Ramos (cell line): ENCODE results near the gene WNT7A.
"Not testable (repeated sequence)": the region's sequence is repeated elsewhere in the genome, so short reads cannot be mapped to it uniquely, and the experiment has no call there.

ENCODE experiments used
- in situ Hi-C: fragments of 300-500 bp; cut with MboI; formaldehyde crosslinking; loops from one replicate; pipeline ENCODE4 v1.14.3; 2022; ENCODE audit warnings: low sequenced_read_pairs; ENCODE audit not compliant: unreplicated experiment

Gene WNT7A

GRCh38 chr3:13868844-13869724 lies 10.8 kb downstream of the WNT7A start:
- in situ Hi-C loops: no loop called here

GRCh38 chr3:13867732-13868131 lies 12.1 kb downstream of the WNT7A start:
- in situ Hi-C loops: no loop called here

DNA sequence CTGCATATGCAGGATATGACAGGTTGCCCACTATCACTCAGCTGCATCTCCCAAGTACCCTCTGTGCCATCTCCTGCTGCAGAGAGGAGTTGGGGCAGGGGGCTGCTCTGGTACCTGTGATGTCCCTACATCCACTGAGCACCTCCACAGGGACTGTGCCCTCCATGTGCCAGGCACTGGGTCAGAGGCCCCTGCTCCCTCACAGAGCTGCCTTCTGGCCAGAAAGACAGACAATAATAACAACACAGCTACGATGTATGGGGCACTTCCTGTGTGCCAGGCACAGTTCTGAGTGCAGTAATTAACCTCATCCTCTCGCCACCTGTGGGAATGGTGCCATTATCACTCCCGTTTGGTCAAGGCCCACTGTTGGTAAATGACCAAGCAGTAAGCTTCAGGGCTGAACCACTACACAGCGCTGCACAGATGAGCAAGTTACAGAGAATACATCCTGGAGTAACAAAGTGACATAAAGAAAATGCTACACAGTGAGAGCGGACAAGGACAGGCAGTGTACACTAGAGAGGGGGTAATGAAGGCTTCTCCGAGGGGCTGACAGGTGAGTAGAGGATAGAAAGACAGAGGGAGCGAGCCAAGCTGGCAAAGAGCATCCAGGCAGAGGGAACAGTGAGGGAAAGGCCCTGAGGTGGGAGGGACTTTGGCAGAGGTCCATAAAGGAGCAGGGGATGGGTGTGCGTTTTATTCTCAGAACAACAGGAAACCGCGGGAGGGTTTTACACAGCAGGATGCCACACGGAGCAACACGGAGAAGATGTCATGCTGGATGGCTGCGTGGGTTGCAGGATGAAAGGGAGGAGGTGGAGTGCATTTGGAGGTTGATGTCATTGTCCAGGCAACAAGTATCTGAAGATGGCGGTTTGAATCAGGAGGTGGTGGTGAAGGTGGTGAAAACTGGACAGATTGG lies 13.6 kb downstream of the WNT7A start:
- in situ Hi-C loops: no loop called here

- in situ Hi-C loops: no loop called here
These were observed 14.3 kb downstream of the WNT7A start for GRCh38 chr3:13865581-13865980.

DNA sequence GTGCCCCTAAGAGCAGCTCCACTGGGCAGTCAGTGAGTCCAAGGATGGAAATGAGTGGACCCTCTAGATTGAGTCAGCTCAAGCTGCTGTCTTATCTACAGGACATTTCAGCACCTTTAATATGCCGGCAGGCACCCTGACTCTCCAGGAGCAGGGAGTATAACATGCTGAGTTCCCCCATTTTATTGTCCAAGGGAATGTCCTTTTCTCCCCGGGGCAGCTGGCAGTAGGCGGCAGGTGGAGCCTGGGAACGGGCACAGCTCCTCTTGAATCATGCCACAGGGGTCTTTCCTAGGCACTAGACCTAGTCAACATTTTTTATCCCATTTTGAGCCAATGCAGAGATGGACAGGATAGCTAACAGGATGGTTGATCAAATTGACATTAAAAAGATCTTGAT lies 14.8 kb downstream of the WNT7A start:
- in situ Hi-C loops: no loop called here

- in situ Hi-C loops: no loop called here
These were observed 15.8 kb downstream of the WNT7A start for GRCh38 chr3:13863965-13864595.

DNA sequence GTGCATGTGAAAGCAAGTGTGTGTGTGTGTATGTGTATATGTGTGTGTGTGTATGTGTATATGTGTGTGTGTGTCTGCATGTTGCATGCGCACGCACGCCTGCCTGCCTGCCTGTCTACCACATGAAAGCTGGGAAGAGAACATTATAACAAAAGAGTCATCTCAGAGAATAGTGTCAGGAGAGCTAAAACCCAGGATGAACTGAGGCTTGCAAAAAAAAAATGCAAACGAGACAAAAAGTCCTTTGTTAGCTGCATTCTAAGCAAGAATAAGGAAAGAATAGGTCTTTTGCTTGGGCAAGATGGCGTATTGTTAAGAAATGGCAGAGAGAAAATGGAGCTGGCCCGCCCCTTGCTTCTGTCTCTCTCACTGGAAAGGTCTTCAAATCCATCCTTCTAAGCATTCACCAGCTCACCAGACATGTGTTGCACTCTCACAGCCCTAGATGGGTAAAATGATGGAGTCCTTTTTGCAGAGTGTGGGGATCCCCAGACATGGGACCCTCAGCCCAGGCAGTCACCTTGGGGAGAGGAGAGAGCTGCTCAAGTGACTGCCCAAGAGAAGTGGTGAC lies 16.4 kb downstream of the WNT7A start:
- in situ Hi-C loops: no loop called here

- in situ Hi-C loops: no loop called here
These were observed 18.4 kb downstream of the WNT7A start for GRCh38 chr3:13861461-13861860.

GRCh38 chr3:13860001-13860400 lies 19.9 kb downstream of the WNT7A start:
- in situ Hi-C loops: no loop called here

DNA sequence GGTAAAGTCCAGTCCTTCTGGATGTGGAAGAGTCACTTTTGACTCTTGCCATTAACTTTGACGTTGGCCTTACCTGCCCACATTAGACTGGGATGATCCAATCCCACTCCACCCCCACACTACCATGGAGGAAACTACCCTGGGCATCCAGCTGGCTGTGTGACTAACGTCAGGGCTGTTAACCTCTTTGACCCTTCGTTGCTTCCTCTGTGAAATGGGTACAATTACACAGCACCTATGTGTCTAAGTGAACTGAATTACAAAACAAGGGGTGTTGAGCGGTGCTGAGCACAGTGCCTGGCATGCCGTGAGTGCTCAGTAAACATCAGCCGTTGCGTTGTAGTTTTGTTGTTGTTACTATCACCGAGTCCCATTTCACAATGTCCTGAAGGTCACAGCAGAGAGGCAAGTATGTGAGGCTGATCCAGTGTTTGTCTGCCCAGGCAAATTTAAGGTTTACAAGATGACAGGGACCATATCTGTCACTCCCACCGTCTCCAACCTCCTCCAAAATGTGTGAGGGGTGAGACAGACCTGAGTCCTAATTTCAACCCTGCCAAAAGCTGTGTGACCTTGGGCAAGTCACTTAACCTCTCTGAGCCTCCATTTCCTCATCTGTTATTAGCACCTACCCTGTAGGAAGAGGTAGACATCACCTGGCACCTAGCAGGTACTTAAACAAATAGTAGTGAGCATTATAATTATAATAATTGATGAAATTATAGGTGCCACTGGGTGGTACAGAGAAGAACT lies 20.9 kb downstream of the WNT7A start:
- in situ Hi-C loops: no loop called here

GRCh38 chr3:13857702-13858380 lies 22.0 kb downstream of the WNT7A start:
- in situ Hi-C loops: no loop called here

DNA sequence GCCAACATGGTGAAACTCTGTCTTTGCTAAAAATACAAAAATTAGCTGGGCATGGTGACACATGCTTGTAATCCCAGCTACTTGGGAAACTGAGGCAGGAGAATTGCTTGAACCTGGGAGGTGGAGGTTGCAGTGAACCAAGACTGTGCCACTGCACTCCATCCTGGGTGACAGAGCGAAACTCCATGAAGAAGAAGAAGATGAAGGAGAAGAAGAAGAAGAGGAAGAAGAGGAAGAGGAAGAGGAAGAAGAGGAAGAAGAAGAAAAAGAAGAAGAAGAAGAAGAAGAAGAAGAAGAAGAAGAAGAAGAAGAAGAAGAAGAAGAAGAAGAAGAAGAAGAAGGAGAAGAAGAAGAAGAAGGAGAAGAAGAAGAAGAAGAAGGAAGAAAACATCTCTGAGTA lies 23.2 kb downstream of the WNT7A start:
- in situ Hi-C loops: not testable (repeated sequence)

DNA sequence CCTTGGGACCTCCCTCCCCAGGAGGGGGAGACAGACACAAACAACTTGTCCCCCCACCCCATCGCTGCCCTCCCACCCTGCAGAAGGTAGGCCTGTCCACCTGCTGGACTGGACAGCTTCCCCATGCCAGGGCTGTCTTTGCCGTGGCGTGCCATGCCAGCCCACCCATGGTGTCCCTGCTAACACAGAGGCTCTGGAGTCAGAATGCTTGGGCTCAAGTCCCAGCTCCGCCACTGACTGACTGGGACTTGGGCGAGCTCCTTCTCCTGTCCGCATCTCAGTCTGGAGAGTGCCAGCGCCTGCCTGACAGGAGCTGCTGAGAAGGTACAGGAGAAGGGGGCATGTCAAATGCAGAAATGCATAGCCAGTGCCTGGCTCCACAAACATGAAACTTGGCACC lies 23.9 kb downstream of the WNT7A start:
- in situ Hi-C loops: no loop called here

GRCh38 chr3:13854492-13854891 lies 25.4 kb downstream of the WNT7A start:
- in situ Hi-C loops: no loop called here

GRCh38 chr3:13853978-13854296 lies 25.9 kb downstream of the WNT7A start:
- in situ Hi-C loops: no loop called here

GRCh38 chr3:13853256-13853977 lies 26.5 kb downstream of the WNT7A start:
- in situ Hi-C loops: no loop called here

DNA sequence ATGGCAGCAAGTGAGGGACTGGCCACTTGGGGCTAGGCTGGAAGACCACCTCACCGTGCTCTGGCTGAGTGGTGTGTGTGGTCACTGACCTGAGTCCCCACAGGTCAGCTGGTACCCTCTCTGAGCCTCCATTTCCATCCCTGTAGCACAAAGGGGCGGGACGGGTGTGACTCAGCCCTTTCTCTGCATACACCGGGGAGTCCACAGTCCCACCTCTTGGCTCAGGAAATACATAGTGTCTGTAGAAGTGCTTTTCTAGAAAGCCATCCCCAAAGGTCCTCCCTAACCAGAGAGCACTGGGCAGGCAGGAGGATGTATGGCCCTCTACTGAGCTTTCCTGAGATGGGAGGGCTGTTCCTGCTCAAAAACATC lies 27.2 kb downstream of the WNT7A start:
- in situ Hi-C loops: no loop called here

DNA sequence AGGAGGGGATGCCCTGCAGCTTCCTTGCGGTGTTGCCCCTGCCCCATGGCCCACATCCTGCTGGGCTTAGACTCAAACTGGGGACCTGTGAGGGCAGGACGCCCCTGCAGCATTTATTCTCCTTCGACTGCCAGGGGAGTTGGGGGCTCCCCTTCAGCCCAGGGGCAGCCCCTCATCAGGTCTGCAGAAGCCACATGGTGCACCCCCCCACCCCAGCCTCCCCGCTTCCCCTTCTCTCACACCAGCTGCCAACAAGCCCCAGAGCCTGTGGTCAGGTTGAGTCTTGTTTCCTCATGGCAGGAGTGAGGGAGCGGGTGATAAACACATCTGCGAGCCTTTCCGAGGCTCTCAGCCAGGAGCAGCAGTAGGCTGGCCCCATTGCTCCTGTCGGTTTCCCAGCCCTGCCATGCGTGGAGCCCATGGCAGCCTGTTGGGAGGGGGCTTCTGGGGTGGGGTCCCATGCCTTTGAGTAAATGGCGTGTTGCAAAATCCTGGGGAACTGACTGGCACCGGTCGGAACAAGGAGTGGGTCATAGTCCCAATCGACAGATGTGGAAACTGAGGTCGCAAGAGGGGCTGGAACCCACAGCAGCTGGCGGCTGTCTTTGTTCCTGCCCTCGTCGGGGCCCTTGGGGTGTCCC lies 27.8 kb downstream of the WNT7A start:
- in situ Hi-C loops: no loop called here
